Testis (tissue), 2 donors: ENCODE measurements around the gene PDHX.

Source experiments
- POLR2A ChIP-seq: fragments of 450-650 bp; IDR thresholded peaks from one replicate; pipeline ENCODE4 v1.6.1; 2017; ENCODE audit warnings: antibody characterized with exemption, mild to moderate bottlenecking, moderate library complexity
- TF ChIP-seq, protein P1 (sequence below), 3 experiments: fragments of 450-650 bp in 2 of 3; fragments of 200-600 bp in 1 of 3; sonication (generic) in 1 of 3; IDR thresholded peaks; one replicate each; pipeline ENCODE4 v1.5.1; 2016 to 2019; ENCODE audit warnings: antibody characterized with exemption in 3 of 3, mild to moderate bottlenecking in 2 of 3, moderate library complexity in 1 of 3

- TF ChIP-seq, protein P1, sequence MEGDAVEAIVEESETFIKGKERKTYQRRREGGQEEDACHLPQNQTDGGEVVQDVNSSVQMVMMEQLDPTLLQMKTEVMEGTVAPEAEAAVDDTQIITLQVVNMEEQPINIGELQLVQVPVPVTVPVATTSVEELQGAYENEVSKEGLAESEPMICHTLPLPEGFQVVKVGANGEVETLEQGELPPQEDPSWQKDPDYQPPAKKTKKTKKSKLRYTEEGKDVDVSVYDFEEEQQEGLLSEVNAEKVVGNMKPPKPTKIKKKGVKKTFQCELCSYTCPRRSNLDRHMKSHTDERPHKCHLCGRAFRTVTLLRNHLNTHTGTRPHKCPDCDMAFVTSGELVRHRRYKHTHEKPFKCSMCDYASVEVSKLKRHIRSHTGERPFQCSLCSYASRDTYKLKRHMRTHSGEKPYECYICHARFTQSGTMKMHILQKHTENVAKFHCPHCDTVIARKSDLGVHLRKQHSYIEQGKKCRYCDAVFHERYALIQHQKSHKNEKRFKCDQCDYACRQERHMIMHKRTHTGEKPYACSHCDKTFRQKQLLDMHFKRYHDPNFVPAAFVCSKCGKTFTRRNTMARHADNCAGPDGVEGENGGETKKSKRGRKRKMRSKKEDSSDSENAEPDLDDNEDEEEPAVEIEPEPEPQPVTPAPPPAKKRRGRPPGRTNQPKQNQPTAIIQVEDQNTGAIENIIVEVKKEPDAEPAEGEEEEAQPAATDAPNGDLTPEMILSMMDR (IDR thresholded peaks at IDR 0.05) = no peak
- TF ChIP-seq POLR2A = no peak
These were observed 1.0 kb upstream of the PDHX start for GRCh38 chr11:34915136-34916014.
